PC-3 (cell line): ENCODE data around the gene CDC42BPB. TPM values are rescaled to one million over a fixed set of nuclear protein-coding genes. Genes with fewer than 3 reads are reported as not detected.
A peak's percentile ranks its signal among the peaks of the same experiment; 100 is the strongest.

Source experiments
- ATAC-seq: fragments of 200-7000 bp; cut with Tn5 transposase; 2 replicates; pipeline ENCODE4 v1.9.1; 2020; ENCODE audit warnings: mild to moderate bottlenecking, moderate library complexity
- BruUV-seq: library from RNA; stranded (reverse); fragments of 400-500 nt; replicated peaks from 2 replicates; lab custom pipeline; 2021; lab: Mats Ljungman, UMichigan
- CTCF ChIA-PET: fragments of 300-600 bp; sonication (Branson Sonifier 250); formaldehyde crosslinking; loops from one replicate; lab custom pipeline; 2022; ENCODE audit warnings: antibody characterized with exemption; lab: Charles Lee
- POLR2A ChIA-PET: fragments of 300-600 bp; sonication (Branson Sonifier 250); formaldehyde crosslinking; loops from one replicate; lab custom pipeline; 2022; ENCODE audit warnings: antibody characterized with exemption; ENCODE audit not compliant: unreplicated experiment; lab: Charles Lee
- DNase-seq: peaks from one replicate; pipeline ENCODE4 v3.0.0-alpha.2; 2015
- H2AFZ ChIP-seq: fragments of 300-600 bp; sonication (generic); 2 replicates; pipeline ENCODE4 v1.6.0; 2016; ENCODE audit warnings: antibody characterized with exemption, low read length
- H3F3A ChIP-seq: fragments of 300-600 bp; sonication (generic); one replicate; pipeline ENCODE4 v1.6.0; 2017; ENCODE audit warnings: antibody characterized with exemption, low read length, control low read depth, mild to moderate bottlenecking; ENCODE audit not compliant: unreplicated experiment
- H3K27ac ChIP-seq: fragments of 300-600 bp; sonication (generic); 2 replicates; pipeline ENCODE4 v1.5.1; 2016; ENCODE audit warnings: mild to moderate bottlenecking, low read length
- H3K27me3 ChIP-seq: fragments of 300-600 bp; sonication (generic); 2 replicates; pipeline ENCODE4 v1.6.1; 2016; ENCODE audit warnings: low read length, mixed read lengths
- H3K36me3 ChIP-seq: fragments of 300-600 bp; sonication (generic); 2 replicates; pipeline ENCODE4 v1.6.1; 2016; ENCODE audit warnings: low read depth, mixed run types, low read length, mixed read lengths
- H3K4me1 ChIP-seq: fragments of 300-600 bp; sonication (generic); 2 replicates; pipeline ENCODE4 v1.5.1; 2016; ENCODE audit warnings: low read length; ENCODE audit not compliant: insufficient read depth
- H3K4me2 ChIP-seq: fragments of 300-600 bp; sonication (generic); 2 replicates; pipeline ENCODE4 v1.6.0; 2016; ENCODE audit warnings: low read length
- H3K4me3 ChIP-seq: fragments of 300-600 bp; sonication (generic); 2 replicates; pipeline ENCODE4 v1.5.1; 2016; ENCODE audit warnings: mild to moderate bottlenecking, low read length, mixed read lengths
- H3K79me2 ChIP-seq: fragments of 300-600 bp; sonication (generic); 2 replicates; pipeline ENCODE4 v1.6.1; 2017; ENCODE audit warnings: low read length, mixed read lengths
- H3K9ac ChIP-seq: fragments of 300-600 bp; sonication (generic); 2 replicates; pipeline ENCODE4 v1.6.0; 2016; ENCODE audit warnings: mild to moderate bottlenecking, low read length
- H3K9me2 ChIP-seq: fragments of 300-600 bp; sonication (generic); replicated peaks from 2 replicates; pipeline ENCODE4 v1.6.1; 2016; ENCODE audit warnings: mixed run types, low read length, mixed read lengths
- H3K9me3 ChIP-seq: fragments of 300-600 bp; sonication (generic); 2 replicates; pipeline ENCODE4 v1.6.1; 2016; ENCODE audit warnings: low read length, mixed read lengths
- H4K20me1 ChIP-seq: fragments of 300-600 bp; sonication (generic); 2 replicates; pipeline ENCODE4 v1.6.1; 2016; ENCODE audit warnings: low read length, mixed read lengths
- EZH2 ChIP-seq: fragments of 300-600 bp; sonication (generic); IDR thresholded peaks from one replicate; pipeline ENCODE4 v1.6.1; 2017; ENCODE audit warnings: antibody characterized with exemption, mild to moderate bottlenecking, low read length; ENCODE audit not compliant: unreplicated experiment
- EZH2phosphoT487 ChIP-seq: fragments of 300-600 bp; sonication (generic); IDR thresholded peaks from 2 replicates; pipeline ENCODE4 v1.6.1; 2018; ENCODE audit warnings: mild to moderate bottlenecking, antibody characterized with exemption, low read length, borderline replicate concordance
- intact Hi-C: fragments of 100-400 bp; cut with micrococcal nuclease; formaldehyde crosslinking; loops from 2 replicates; pipeline ENCODE4 v1.9.0; 2023
- total RNA-seq: library from RNA; depleted of rRNA; stranded (reverse); fragments of >200 nt; gene quantifications from 2 replicates; pipeline ENCODE4 v1.2.3, GENCODE V29; 2014
- TF ChIP-seq, protein P1 (sequence below): fragments of 300-600 bp; sonication (generic); conservative IDR thresholded peaks from 2 replicates; pipeline ENCODE4 v1.5.1; 2017; ENCODE audit warnings: antibody characterized with exemption, low read depth, mild to moderate bottlenecking, low read length

Gene CDC42BPB
- total RNA-seq, 1 experiment from 2014 or later = 73.0 TPM

- POLR2A ChIA-PET = no interaction called here
- no peaks in the 10 kb centered on the region for H3K9me3 ChIP-seq
- intact Hi-C loops = loop anchor here (5.0 kb wide), 1 partner anchor 43 kb away; no protein-coding TSS in a partner anchor
- H3K4me1 ChIP-seq = peaks cover 25% of the 10 kb centered on the region
- ATAC-seq = peak; percentile 19
- H4K20me1 ChIP-seq = no peaks in the 10 kb centered on the region
- no peaks in the 10 kb centered on the region for H3K79me2 ChIP-seq
- TF ChIP-seq EZH2 (no peak), EZH2phosphoT487 (no peak)
- TF ChIP-seq, protein P1, sequence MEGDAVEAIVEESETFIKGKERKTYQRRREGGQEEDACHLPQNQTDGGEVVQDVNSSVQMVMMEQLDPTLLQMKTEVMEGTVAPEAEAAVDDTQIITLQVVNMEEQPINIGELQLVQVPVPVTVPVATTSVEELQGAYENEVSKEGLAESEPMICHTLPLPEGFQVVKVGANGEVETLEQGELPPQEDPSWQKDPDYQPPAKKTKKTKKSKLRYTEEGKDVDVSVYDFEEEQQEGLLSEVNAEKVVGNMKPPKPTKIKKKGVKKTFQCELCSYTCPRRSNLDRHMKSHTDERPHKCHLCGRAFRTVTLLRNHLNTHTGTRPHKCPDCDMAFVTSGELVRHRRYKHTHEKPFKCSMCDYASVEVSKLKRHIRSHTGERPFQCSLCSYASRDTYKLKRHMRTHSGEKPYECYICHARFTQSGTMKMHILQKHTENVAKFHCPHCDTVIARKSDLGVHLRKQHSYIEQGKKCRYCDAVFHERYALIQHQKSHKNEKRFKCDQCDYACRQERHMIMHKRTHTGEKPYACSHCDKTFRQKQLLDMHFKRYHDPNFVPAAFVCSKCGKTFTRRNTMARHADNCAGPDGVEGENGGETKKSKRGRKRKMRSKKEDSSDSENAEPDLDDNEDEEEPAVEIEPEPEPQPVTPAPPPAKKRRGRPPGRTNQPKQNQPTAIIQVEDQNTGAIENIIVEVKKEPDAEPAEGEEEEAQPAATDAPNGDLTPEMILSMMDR = no peak
- no peaks in the 10 kb centered on the region for H3F3A ChIP-seq
- H3K36me3 ChIP-seq = no peaks in the 10 kb centered on the region
- peak overlapping the region; percentile 96 for H3K4me2 ChIP-seq
- no peak overlapping the region; the same call in 1 of the 2 replicates for H3K27ac ChIP-seq
- H2AFZ ChIP-seq = peak overlapping the region; percentile 94
- peak overlapping the region; percentile 56 for H3K9ac ChIP-seq
- peak overlapping the region; percentile 72 for H3K4me3 ChIP-seq
- CTCF ChIA-PET = interaction anchor here (0.6 to 0.9 kb wide), 3 partner anchors 17 to 96 kb away, joined by 3 to 7 read pairs (median 4); partner anchors contain the start of gene CDC42BPB
- DNase-seq = peak; percentile 45
- H3K27me3 ChIP-seq = no peaks in the 10 kb centered on the region
- H3K9me2 ChIP-seq = no peaks in the 10 kb centered on the region
- no TSS peak for BruUV-seq
Observed at GRCh38 chr14:103074729-103075367, 17.5 kb upstream of the CDC42BPB start.

DNA sequence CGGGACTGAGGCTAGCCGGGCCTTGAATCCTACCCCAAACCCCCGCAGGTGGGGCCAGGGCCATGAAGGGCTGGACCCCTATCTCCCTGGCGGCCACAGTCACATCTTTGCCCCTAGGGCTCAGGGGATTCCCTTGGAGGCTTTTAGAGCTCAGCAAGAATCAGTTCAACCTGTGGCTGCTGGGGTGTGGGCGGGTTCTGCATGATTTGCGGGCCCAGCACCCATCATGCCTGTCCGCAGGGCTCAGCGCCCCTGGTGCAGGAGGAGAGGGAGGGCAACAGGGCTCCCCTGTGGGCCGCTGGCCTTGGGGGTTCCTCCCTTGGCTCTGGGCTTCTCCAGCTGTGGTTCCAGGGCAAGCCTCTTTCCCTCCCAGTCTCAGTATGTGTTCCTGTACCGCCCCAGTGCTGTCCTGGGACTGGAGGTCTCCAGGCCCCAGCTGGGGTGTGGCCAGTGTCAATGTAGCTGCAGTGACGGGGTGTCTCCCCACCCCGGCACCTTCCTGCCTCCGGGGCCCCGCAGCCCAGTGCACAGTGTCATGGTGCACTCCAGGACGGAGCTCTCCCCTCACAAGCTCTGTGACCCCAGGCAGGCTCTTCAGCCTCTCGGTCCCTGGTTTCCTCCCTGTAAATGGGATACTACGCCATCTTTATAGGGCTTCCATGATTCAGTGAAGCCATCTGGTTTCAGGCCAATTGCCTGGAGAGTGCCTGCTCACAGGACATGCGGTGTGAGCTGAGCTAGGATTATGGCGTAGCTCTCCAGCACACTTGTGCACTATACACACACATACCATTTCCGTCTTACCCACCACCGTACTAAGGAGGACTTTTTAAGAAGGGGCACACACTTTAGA, 16.8 kb upstream of the CDC42BPB start:
- peaks cover 25% of the 10 kb centered on the region for H3K4me1 ChIP-seq
- ATAC-seq = no peak
- DNase-seq = no peak
- TF ChIP-seq EZH2 (no peak), EZH2phosphoT487 (no peak)
- TF ChIP-seq, protein P1 = no peak
- H3K79me2 ChIP-seq = no peaks in the 10 kb centered on the region
- no peaks in the 10 kb centered on the region for H3K9me2 ChIP-seq
- no peaks in the 10 kb centered on the region for H4K20me1 ChIP-seq
- no peaks in the 10 kb centered on the region for H3K9me3 ChIP-seq
- H3K27ac ChIP-seq = no peak overlapping the region; the same call in 1 of the 2 replicates
- no peaks in the 10 kb centered on the region for H3K27me3 ChIP-seq
- H3K4me3 ChIP-seq = no peak overlapping the region
- H3F3A ChIP-seq = no peaks in the 10 kb centered on the region
- H3K4me2 ChIP-seq = peak overlapping the region; percentile 96; the same call in 1 of the 2 replicates
- intact Hi-C loops = loop anchor here (5.0 kb wide), 1 partner anchor 42 kb away; no protein-coding TSS in a partner anchor
- POLR2A ChIA-PET = interaction anchor here (0.5 kb wide), 1 partner anchor 94 kb away, joined by 7 read pairs; no protein-coding TSS in a partner anchor
- CTCF ChIA-PET = interaction anchor here (0.6 to 0.9 kb wide), 2 partner anchors 17 to 31 kb away, joined by 3 to 7 read pairs; partner anchors contain the start of gene CDC42BPB
- no peak overlapping the region for H3K9ac ChIP-seq
- H3K36me3 ChIP-seq = no peaks in the 10 kb centered on the region
- no peak overlapping the region for H2AFZ ChIP-seq
- TSS peak; percentile 33 for BruUV-seq
